CD14-positive monocyte (primary cell): ENCODE data around the gene ASIC2. TPM values are rescaled to one million over a fixed set of nuclear protein-coding genes. Genes with fewer than 3 reads are reported as not detected.

Experiments
- DNase-seq, 3 donors: peaks; one replicate each; pipeline ENCODE4 v3.0.0-alpha.2; 2011 to 2022
- H2AFZ ChIP-seq: 2 replicates; pipeline ENCODE4 v1.6.0; 2012; ENCODE audit warnings: mild to moderate bottlenecking, low read depth, low read length, inconsistent platforms; ENCODE audit not compliant: insufficient read depth, poor library complexity, severe bottlenecking
- H3K27ac ChIP-seq, 2 donors: 1 replicate in 1 of 2; 2 replicates in 1 of 2; pipeline ENCODE4 v1.5.1; 2012 to 2013; ENCODE audit warnings: low read length in 2 of 2, control low read depth in 1 of 2, inconsistent platforms in 1 of 2, low read depth in 1 of 2, mild to moderate bottlenecking in 1 of 2
- H3K27me3 ChIP-seq, 2 donors: one replicate each; pipeline versions ENCODE4 v1.6.0 to v1.6.1; 2011 to 2013; ENCODE audit warnings: low read length in 2 of 2; ENCODE audit not compliant: control insufficient read depth in 2 of 2, insufficient read depth in 2 of 2
- H3K36me3 ChIP-seq, 2 donors: replicated peaks in 1 of 2; 1 replicate in 1 of 2; 2 replicates in 1 of 2; pipeline versions ENCODE4 v1.5.1 to v1.6.1; 2012 to 2013; ENCODE audit warnings: low read length in 2 of 2, control low read depth in 1 of 2, inconsistent platforms in 1 of 2, mild to moderate bottlenecking in 1 of 2; ENCODE audit not compliant: insufficient read depth in 2 of 2, control insufficient read depth in 1 of 2
- H3K4me1 ChIP-seq, 2 donors: 1 replicate in 1 of 2; 2 replicates in 1 of 2; pipeline versions ENCODE4 v1.5.1 to v1.6.1; 2012 to 2013; ENCODE audit warnings: low read length in 2 of 2, control low read depth in 1 of 2, inconsistent platforms in 1 of 2, mild to moderate bottlenecking in 1 of 2, moderate library complexity in 1 of 2; ENCODE audit not compliant: insufficient read depth in 2 of 2, control insufficient read depth in 1 of 2
- H3K4me2 ChIP-seq: replicated peaks from 2 replicates; pipeline ENCODE3; 2012; ENCODE audit warnings: low read length, moderate library complexity, mild to moderate bottlenecking; ENCODE audit not compliant: poor library complexity, severe bottlenecking; ENCODE audit errors: extremely low read depth
- H3K4me3 ChIP-seq, 3 experiments: fragments of 200-600 bp in 1 of 3; sonication (generic) in 1 of 3; replicated peaks in 1 of 3; 1 replicate in 2 of 3; 2 replicates in 1 of 3; pipeline ENCODE4 v1.5.1; 2011 to 2013; ENCODE audit warnings: low read length in 3 of 3, mild to moderate bottlenecking in 3 of 3, control low read depth in 2 of 3, low read depth in 2 of 3, inconsistent platforms in 1 of 3, moderate library complexity in 1 of 3
- H3K79me2 ChIP-seq: 2 replicates; pipeline ENCODE4 v1.6.0; 2012; ENCODE audit warnings: mild to moderate bottlenecking, control low read depth, inconsistent platforms, low read length, moderate library complexity; ENCODE audit not compliant: insufficient read depth
- H3K9ac ChIP-seq: 2 replicates; pipeline ENCODE4 v1.6.0; 2017; ENCODE audit warnings: low read length, mild to moderate bottlenecking; ENCODE audit not compliant: insufficient read depth, poor library complexity, severe bottlenecking
- H3K9me3 ChIP-seq, 2 donors: replicated peaks in 1 of 2; 1 replicate in 1 of 2; 2 replicates in 1 of 2; pipeline versions ENCODE4 v1.5.1 to v1.6.1; 2012 to 2013; ENCODE audit warnings: low read length in 2 of 2, control low read depth in 1 of 2; ENCODE audit not compliant: control insufficient read depth in 1 of 2, insufficient read depth in 1 of 2
- H4K20me1 ChIP-seq: 2 replicates; pipeline ENCODE4 v1.6.0; 2012; ENCODE audit warnings: mild to moderate bottlenecking, low read length, control low read depth, moderate library complexity; ENCODE audit not compliant: insufficient read depth
- H3K27ac Mint-ChIP-seq, 7 donors: one replicate each; pipeline ENCODE4 v1.8.0; 2020; ENCODE audit warnings: mild to moderate bottlenecking in 7 of 7, mixed read lengths in 7 of 7, moderate library complexity in 6 of 7, inconsistent platforms in 2 of 7
- H3K27me3 Mint-ChIP-seq, 3 donors: one replicate each; pipeline ENCODE4 v1.8.0; 2021 to 2022; ENCODE audit warnings: low read depth in 3 of 3, mild to moderate bottlenecking in 3 of 3, mixed read lengths in 3 of 3, moderate library complexity in 3 of 3, inconsistent platforms in 1 of 3
- H3K36me3 Mint-ChIP-seq, 2 donors: one replicate each; pipeline ENCODE4 v1.8.0; 2020; ENCODE audit warnings: mixed read lengths in 2 of 2, inconsistent platforms in 1 of 2, mild to moderate bottlenecking in 1 of 2
- H3K4me1 Mint-ChIP-seq: one replicate; pipeline ENCODE4 v1.8.0; 2020; ENCODE audit warnings: mild to moderate bottlenecking, mixed read lengths
- H3K4me3 Mint-ChIP-seq, 2 donors: one replicate each; pipeline ENCODE4 v1.8.0; 2020; ENCODE audit warnings: mild to moderate bottlenecking in 2 of 2, mixed read lengths in 2 of 2, moderate library complexity in 1 of 2
- H3K9me3 Mint-ChIP-seq, 7 donors: one replicate each; pipeline ENCODE4 v1.8.0; 2020 to 2022; ENCODE audit warnings: mixed read lengths in 7 of 7, mild to moderate bottlenecking in 6 of 7, moderate library complexity in 6 of 7, inconsistent platforms in 2 of 7
- CTCF ChIP-seq: fragments of 200-600 bp; IDR thresholded peaks from one replicate; pipeline ENCODE4 v1.8.0; 2022; ENCODE audit warnings: antibody characterized with exemption, mild to moderate bottlenecking
- WGBS: methylation state at CpG from one replicate; pipeline ENCODE4 v1.1.5; 2013; ENCODE audit warnings: missing lambda C conversion rate; ENCODE audit not compliant: insufficient coverage; 5-methylcytosine and 5-hydroxymethylcytosine counted together
- intact Hi-C, 2 donors: fragments of 100-400 bp; cut with micrococcal nuclease; formaldehyde crosslinking; loops; one replicate each; pipeline versions ENCODE4 v1.15.0 to v1.15.1; 2023
- polyA plus RNA-seq, 3 donors: library from polyadenylated mRNA; depleted of rRNA in 1 of 3; unstranded in 2 of 3; stranded (reverse) in 1 of 3; fragments of 300-500 nt in 2 of 3; fragments of >200 nt in 1 of 3; fragmentation: Illumina TruSeq in 2 of 3; gene quantifications; 1 replicate in 2 of 3; 2 replicates in 1 of 3; pipeline ENCODE4 v1.2.3, GENCODE V29; 2012 to 2021

The ASIC2 gene
- polyA plus RNA-seq, 3 donors: not detected

- Histone ChIP-seq H4K20me1 (no peaks in the 10 kb centered on the region), H2AFZ (no peak overlapping the region), H3K27me3 (peaks cover 0 to 2% of the 10 kb centered on the region in 2 donors), H3K4me3 (no peak overlapping the region), H3K9me3 (no peaks in the 10 kb centered on the region), H3K36me3 (no peaks in the 10 kb centered on the region), H3K27ac (no peak overlapping the region), H3K79me2 (no peaks in the 10 kb centered on the region), H3K9ac (no peak overlapping the region), H3K4me2 (no peak overlapping the region), H3K4me1 (no peaks in the 10 kb centered on the region)
- whole genome bisulfite sequencing: no CpG with 5 or more reads among the region's 3 CpGs
- H3K27ac Mint-ChIP-seq: no peak overlapping the region
- TF ChIP-seq CTCF: no peak
- H3K4me1 Mint-ChIP-seq: no peaks in the 10 kb centered on the region
- peaks cover 0 to 3% (median 0%) of the 10 kb centered on the region in 7 donors for H3K9me3 Mint-ChIP-seq
- H3K27me3 Mint-ChIP-seq: peaks cover 5 to 12% (median 7%) of the 10 kb centered on the region in 3 donors
- intact Hi-C loops: no loop called here
- no peaks in the 10 kb centered on the region for H3K36me3 Mint-ChIP-seq
- no peak for DNase-seq
- no peak overlapping the region for H3K4me3 Mint-ChIP-seq
Measured at GRCh38 chr17:33085256-33085655, 207.8 kb downstream of the ASIC2 start.

GRCh38 chr17:33084755-33085154 is 208.3 kb downstream of the ASIC2 start:
- Mint-ChIP-seq H3K9me3 (peaks cover 0 to 3% (median 0%) of the 10 kb centered on the region in 7 donors), H3K4me1 (no peaks in the 10 kb centered on the region), H3K27ac (no peak overlapping the region), H3K27me3 (peaks cover 5 to 12% (median 7%) of the 10 kb centered on the region in 3 donors), H3K36me3 (no peaks in the 10 kb centered on the region), H3K4me3 (no peak overlapping the region)
- H3K27ac ChIP-seq: no peak overlapping the region
- H3K4me1 ChIP-seq: no peaks in the 10 kb centered on the region
- no peaks in the 10 kb centered on the region for H4K20me1 ChIP-seq
- H3K36me3 ChIP-seq: no peaks in the 10 kb centered on the region
- no peak overlapping the region for H3K9ac ChIP-seq
- H2AFZ ChIP-seq: no peak overlapping the region
- H3K4me3 ChIP-seq: no peak overlapping the region
- intact Hi-C loops: no loop called here
- no peaks in the 10 kb centered on the region for H3K9me3 ChIP-seq
- no peak for TF ChIP-seq CTCF
- WGBS: no CpG with 5 or more reads among the region's 2 CpGs
- no peak for DNase-seq
- H3K79me2 ChIP-seq: no peaks in the 10 kb centered on the region
- no peak overlapping the region for H3K4me2 ChIP-seq
- peaks cover 0 to 2% of the 10 kb centered on the region in 2 donors for H3K27me3 ChIP-seq
